Dermis microvascular lymphatic vessel endothelial cell (primary cell): Measurements from ENCODE around the gene GPR108. TPM values are rescaled to one million over a fixed set of nuclear protein-coding genes. Genes with fewer than 3 reads are reported as not detected.
A peak's percentile ranks its signal among the peaks of the same experiment; 100 is the strongest.

Experiments
- DNase-seq, 2 donors: peaks; one replicate each; pipeline versions ENCODE4 v3.0.0 to v3.0.0-alpha.2; 2010; ENCODE audit warnings: low read depth in 2 of 2
- total RNA-seq: library from RNA; depleted of rRNA; stranded (reverse); fragments of >200 nt; gene quantifications from 2 replicates; pipeline ENCODE4 v1.2.1, GENCODE V29; 2014

GPR108 gene
- total RNA-seq, 1 donor from 2014 or later: 32.1 TPM

DNA sequence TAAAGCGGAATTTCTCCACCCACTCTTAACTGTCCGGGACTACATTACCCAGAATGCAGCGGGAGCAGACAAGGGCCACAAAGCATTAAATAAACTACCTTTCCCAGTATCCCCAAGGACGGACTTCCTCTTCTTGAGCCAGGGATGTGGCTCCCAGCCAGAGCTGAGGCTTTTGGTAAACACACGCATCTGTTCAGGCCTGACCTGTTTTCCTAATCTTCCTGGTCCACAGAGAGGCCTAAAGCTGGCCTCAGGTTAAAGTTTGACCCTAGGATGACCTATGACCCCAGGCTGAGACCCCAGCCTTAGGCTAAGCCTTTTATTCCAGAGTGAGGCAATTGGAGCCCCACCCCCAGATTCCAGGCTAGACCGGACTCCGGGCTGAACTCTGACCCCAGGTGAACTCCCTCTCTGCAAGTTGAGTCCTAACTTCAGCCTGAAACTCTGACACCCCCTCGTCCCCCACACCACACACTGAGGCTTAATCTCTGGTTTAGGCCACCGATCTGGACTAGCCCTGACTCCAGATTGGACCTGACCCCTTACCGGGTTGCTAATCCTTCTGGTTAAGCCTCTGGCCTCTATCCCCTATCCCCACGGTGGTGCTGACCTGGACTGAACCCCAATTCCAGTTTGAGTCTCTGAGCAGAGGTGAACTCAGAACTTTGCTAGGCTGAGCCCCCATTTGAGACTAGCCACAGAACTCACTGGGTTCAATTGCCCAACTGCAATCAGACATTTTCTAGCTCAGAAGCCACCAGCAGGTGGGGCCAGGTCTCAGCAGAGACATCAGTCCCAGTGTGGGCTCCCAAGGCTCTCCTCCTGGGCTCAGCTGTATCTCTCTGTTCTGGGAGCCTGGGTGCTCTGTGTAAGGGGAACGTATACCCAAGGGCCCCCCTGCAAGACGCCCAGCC, 750 bp upstream of the GPR108 start:
- DNase-seq: peak; percentile 79 to 100

DNA sequence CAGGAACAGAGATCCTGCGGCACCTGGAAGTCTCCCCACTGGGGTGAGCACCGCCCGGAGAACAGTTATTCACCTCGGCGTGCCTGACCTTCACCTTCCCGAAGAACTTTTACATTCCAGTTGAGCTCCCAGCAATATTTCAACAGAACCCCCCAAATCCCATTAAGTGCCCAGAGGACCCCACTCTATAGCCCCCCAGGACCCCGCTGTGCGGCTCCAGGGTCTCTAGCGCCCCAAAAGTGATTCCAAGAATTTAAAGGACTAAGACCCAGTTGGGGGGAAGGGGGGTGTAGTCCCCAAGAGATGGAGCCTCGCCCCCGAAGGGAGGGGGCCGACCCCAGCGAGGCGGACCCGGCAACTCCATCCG, 480 bp downstream of the GPR108 start:
- no peak for DNase-seq

DNA sequence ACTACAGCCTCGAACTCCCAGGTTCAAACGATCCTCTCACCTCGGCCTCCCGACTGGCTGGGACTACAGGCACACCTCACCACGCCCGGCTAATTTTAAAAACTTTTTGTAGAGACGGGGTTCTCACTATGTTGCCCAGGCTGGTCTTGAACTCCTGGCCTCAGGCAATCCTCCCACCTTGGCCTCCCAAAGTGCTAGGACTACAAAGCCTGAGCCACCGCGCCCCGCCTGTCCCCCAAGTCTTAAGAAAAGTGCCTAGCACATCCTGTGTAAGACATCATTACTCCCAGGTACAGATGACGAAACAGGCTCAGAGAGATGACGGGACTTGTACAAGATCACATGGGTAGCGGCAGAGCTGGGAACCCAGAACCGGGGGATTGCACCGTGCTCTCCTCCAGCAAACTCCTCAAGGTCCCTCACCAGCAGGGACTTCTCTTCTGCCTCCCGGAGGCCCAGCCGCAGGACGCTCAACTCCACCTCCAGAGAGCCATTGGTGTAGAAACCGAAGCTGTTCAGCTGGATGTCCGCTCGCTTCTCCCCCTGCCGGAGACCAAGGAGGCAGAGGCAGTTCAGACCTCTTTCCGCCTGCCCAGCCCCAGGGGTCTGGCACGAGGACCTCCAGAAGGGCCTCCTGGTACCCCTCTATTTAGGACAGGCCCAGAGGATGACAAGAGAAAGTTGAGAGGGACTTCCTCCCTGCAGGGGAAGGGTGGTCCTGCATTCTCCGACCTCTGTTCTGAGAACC, 1.0 kb downstream of the GPR108 start:
- DNase-seq: peak in 1 of 2 donors; percentile 89

DNA sequence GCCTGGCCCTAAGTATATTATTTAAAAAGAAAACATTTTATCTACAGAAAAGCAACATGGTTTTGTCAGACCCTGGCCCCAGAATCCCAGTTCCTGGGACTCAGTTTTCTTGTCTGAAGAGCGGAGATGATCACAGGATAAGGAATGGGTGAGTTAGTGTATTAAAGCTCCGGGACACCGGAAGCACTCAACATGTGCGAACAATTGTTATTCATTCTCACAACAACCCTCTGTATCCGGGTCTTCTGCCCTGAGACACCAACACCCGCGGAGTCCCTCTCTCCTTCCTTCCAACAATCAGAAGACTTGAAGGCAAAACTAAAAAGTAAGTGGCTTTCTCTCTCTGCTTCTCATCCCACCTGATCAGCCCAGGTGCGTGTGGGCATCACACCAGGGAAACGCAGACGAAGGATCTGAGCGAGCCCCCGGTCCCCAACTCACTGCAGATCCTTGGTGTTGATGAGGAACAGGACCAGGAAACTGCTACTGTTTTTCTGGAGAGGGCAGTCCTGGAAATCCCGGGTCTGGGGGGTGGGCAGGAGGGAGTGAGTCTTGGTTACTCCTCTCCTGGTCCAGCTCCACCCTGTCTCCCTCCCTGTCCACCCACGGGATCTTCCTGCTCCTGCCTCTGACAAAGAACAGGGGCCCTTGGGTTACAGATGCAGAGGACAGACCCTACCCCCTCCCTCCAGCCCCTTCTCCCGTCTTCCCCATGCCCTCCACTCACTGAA, 2.0 kb downstream of the GPR108 start:
- DNase-seq: peak in 1 of 2 donors; percentile 77

DNA sequence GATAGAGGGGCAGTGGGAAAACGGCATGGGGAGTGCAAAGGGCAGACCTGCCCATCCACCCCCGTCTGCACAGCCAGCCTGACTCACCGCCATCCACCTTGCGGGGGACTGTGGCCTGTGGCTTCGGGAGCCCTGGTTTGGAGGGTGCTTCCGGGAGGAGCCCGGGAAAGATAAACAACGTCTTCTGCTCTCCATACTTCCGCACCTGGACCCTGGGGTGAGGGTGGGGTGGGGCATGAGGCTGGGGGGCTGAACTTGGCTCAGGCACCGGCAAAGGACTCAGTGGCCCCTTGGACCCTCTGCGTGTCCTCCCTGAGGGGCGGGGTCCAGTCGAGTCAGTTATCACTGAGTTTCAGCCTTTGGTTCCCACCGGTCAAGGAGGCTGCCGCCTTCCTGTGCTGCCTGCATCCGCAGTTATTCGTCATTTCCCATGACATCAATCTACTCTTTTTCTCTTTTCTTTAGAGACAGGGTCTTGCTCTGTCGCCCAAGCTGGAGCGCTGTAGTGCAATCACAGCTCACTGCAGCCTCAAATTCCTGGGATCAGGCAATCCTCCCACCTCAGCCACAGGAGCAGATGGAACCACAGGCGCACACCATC, 3.2 kb downstream of the GPR108 start:
- peak in 1 of 2 donors; percentile 74 for DNase-seq

DNA sequence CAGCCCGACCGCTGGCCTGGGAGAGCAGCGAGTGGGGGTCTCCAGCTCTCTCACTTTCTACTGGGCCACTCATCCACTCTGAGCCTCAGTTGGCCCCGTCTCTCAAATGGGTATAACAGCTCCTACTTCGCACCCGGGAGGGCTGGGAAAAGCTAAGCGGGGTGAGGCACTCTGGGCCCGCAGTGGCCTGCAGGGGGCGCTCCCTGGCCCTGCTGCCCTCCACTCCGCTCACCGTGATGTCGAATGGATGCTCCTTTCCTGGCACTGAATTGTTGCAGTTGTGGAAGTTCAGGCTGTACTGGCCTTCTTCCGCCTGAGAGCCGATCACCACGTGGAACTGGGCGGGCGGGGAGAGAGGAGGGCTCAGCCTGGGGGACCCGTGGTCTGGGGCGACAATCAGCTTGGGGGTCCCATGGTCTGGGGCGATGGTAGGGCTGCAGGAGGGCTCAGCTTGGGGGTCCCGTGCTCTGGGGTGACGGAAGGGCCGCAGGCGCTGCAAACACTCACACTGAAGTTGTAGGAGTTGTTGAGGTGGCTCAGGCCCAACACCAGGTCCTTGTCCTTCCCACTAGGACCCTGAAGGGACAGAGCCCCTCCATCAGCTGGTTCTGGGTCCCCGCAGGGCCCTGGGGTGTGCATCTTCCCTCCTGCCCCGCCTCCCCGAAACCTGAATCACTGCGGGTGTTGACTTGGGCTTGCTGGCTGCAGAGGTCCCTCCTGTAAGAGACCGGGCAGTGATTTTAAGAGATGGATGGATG, 3.9 kb downstream of the GPR108 start:
- no peak for DNase-seq

DNA sequence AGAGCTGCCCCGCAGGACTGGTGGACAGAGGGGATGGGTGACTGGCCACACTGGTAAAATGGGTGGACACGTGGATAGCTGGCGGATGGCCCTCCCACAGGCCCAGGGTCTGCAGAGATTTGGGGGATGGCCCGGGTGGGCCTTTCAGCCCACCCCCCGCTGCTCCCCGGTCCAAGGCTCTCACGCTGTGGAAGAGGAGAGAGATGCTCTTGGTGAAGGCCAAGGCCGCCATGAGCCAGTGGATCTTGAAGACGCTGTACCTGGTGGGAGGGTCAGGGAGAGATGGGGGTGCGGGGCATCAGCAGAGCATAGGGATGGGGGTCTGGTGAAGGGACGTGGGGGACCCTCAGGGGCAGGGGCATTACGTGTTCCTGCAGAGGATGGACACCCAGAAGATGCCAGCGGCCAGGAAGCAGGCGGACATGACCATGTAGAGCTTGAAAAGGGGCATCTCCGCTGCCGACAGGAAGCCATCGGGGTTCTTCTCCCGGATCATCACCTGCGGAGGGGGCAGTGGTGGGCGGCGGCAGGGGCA, 4.5 kb downstream of the GPR108 start:
- DNase-seq: no peak

DNA sequence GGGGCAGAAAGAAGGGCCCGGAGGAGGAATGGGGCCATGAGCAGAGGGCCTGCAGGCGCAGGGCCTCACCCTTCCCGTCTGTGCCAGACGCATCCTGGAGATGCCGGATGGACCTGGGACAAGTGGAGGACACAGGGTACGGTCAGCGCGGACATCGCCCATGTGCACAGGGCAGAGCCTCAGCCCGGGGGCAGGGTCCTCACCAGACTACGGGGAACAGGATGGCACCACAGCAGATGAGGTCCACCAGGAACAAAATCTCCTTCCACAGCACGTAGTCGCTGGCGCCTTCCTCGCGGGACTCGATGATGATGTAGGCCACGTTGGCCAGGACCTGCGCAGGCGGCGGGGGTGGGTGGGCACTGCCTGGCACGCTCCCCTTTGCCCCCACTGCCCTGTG, 5.6 kb downstream of the GPR108 start:
- DNase-seq: no peak

DNA sequence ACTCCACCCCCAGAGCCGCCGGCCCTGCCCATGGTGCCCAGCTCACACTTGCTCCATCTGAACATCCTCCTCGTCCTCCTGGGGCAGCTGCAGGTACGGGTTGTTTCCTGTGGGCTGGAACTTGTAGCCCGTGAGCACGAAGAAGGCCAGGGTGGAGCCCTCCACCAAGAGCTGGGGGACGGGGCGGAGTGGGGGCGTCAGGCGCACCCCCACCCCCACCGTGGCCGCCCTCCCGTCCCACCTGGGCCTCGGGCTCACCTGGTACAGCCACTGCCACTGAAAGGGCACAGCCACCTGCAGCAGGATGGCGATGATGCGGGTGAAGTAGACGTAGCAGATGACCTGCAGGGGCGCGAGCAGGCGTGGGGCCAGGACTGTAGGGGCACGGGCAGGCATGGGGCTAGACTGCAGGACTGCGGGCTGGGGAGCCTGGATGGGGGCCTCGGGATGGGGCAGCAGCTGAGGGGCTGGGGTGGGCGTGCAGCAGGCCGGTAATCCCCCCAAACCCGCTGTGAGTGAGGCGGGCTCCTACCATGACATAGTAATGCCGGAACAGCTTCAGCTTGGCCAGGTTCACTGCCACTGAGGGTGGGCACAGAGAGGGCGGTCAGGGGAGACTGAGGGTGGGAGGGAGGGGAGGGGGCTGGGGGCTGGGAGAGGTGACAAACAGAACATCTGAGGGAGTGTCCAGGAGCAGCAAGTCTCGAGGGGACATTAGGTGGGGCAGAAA, 6.3 kb downstream of the GPR108 start:
- DNase-seq: no peak

DNA sequence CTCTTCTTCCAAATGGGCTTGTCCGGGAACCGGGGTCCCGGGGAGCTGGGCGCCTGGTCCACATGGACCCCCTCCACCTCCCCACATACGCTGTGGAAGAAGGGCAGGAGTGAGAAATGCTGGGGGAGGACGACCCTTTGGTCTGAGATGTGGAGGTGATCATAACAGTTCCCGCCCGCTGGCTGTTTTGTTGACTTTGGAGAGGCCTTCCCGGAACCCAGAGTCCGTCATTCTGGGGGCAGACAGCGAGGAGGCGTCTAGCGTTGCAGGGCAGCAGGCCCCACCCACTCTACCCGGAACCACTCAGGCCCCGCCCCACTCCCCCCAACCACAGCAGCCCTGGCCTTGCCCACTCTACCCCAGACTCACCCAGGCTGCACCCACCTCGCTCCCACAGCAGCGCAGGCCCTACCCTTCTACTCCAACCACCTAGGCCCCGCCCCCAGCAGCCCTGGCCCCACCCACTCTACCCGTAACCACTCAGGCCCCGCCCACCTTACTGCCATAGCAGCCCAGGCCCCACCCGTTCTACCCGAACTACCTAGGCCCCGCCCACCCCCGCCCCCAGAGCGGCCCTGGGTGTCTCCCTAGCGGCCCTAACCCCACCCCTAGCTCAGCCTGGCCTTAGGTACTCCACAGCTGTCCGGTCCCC, 7.1 kb downstream of the GPR108 start:
- peak in 1 of 2 donors; percentile 38 for DNase-seq

DNA sequence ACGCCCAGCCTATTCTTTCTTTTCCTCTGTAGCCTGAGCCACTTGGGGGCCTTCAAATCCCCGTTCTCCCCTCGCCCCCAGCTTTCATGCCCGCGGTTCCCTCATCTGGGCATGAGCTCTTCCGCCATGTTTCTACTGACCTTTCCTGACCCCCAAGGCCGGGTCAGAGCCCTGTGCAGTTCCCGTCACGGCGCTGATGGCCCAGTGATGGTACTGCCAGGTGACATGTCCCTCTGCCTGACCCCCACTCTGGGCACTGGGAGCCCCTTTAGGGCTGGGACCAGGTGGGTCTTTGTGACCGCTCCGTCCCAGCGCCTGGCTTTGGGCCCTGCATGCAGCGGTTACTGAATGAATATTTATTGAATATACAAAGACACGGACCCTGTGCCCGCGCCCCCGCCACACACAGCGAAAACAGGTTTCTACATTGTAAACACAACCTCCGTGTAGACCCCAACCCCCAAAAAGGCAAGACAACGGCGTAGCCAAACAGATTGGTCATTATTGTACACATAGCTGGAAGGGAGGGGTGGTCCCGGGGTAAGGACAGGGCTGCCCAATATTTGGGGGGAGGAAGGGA, 7.7 kb downstream of the GPR108 start:
- no peak for DNase-seq

DNA sequence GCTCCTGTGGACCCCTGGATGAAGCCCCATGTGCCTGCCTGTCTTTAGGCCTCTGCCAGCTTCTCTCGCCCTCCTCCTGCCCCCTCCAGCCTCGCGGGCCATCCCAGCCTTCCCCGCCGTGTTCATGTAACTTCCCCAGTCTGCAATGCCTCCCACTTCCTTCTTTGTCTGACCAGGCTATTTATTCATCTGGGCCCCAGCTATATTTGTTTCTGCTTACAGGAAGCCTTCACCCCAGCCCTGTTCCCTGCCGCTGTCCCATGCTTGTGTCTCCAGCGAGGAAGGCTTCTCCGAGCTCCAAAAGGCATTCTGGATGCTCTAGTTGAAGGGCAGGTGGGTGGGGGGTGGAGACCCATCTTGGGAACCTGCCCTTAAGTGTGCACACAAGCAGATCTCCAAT, 9.0 kb downstream of the GPR108 start:
- DNase-seq: peak in 1 of 2 donors; percentile 49

DNA sequence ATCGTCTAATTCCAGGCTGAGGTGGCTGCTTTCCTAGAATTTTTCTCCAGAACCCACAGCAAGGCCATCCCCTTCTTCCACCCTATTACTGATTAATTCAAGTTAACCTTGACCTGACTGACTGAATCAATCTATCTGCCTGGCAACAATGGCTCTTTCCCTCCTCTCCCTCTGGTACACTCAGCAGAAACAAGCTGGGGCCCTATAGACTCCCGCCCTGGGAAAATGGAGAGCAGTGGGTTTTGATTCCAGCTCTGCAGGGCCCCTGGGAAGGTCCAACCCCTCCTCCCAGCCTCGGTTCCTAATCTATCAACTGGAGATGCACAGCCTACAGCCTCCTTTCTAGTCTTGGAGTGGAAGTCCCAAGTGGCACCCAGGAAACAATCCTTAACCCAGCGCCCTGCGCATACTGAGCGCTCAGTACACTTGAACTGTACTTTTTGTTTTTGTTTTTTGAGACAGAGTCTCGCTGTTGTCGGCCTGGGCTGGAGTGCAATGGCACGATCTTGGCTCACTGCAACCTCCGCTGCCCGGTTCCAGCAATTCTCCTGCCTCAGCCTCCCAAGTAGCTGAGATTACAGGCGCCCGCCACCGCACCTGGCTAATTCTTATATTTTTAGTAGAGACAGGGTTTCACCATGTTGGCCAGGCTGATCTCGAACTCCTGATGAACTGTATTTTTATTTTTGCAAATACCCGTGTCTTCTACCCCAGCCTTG, 11.7 kb downstream of the GPR108 start:
- no peak for DNase-seq

DNA sequence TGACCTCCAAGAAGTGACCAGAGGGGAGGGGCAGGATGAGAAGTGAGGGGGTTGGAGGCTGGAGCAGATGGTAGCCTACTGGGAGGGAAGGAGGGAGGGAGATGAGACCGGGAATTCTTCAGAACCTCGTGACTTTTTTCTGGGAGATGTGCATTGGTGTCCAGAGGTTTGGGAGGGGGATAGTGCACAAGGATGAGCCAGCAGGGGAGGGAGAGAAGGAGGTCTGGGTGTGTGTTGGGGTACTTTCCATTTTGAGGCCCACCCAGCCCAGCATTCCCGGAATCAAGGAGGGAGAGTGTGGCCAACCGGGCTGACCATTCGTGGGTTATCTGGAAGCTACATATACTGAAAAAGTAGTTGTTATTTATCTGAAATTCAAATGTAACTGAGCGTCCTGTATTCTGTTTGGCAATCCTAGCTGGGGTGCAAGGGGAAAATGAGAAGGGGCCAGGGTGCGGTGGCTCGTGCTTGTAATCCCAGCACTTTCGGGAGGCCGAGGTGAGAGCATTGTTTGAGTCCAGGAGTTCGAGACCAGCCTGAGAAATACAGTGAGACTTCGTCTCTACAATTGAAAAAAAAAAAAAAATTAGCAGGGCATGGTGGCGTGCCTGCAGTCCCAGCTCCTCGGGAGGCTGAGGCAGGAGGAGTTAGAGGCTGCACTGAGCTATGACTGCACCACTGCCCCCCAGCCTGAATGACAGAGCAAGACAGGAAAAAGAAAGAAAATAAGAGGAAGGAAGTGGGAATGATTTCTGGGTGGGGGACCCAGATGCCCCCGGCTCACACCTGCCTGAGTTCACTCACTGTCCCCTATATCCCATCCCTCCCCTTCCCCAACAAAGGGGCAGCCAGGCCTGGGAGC, 12.5 kb downstream of the GPR108 start:
- DNase-seq: no peak

DNA sequence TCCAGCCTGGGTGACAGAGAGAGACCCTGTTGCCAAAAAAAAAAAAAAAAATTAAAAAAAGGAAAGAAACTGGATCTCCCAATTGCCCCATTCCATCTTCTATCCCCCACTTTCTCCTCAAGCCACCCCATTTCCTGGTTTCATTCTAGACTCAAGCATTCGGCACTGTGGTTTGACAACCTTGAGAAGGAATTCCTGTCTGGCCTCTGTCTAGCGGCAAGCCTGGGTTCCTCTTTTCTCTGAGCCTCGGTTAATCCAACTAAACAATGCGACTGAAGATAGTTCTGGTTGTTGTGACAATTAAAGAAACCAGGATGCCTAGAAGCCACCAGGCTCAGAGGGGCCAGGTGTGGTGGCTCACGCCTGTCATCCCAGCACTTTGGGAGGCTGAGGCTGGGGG, 13.6 kb downstream of the GPR108 start:
- DNase-seq: no peak

DNA sequence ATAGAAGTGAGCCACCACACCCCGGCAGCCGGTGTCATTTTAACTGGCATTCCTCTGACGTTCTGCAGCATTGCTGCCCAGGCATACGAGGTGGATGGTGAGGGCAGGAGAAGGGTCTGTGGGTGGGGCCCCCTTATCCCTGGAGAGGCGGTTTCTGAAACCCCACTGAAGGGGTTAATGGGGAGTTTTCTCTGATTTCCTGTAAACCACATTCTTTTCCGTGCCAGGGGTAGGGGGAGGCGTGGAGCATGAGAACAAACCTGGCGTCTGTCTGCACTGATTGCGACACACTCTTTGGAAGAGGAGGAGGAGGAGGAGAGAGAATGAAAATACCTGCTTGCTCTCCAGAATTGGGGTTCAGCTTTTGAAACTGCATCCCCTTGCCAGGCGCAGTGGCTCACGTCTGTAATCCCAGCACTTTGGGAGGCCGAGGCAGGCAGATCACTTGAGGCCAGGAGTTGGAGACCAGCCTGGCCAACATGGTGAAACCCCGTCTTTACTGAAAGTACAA, 14.2 kb downstream of the GPR108 start:
- peak in 1 of 2 donors; percentile 24 for DNase-seq

DNA sequence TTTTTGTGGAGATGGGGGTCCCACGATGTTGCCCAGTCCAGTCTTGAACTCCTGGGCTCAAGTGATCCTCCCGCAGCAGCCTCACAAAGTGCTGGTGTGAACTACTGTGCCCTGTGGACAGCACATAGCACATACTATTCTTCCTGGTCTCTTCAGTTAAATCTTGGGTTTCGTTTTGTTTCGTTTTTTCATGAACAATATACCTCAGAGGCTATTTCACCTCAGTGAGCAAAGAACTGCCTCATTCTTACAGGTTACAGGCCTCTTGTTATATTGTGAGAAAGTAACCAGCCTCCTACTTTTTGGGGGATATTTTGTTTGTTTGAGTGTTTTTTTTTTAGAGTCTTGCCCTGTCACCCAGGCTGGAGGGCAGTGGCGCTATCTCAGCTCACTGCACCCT, 15.6 kb downstream of the GPR108 start:
- DNase-seq: no peak
